HTERT RPE-1 (cell line): ENCODE results near the gene IDE.
"Not testable (repeated sequence)": the region's sequence is repeated elsewhere in the genome, so short reads cannot be mapped to it uniquely, and the experiment has no call there.

Experiments
- in situ Hi-C: fragments of 300-500 bp; cut with MboI; formaldehyde crosslinking; loops from 4 replicates; pipeline ENCODE4 v1.14.3; 2020; ENCODE audit warnings: low sequenced_read_pairs

IDE gene

DNA sequence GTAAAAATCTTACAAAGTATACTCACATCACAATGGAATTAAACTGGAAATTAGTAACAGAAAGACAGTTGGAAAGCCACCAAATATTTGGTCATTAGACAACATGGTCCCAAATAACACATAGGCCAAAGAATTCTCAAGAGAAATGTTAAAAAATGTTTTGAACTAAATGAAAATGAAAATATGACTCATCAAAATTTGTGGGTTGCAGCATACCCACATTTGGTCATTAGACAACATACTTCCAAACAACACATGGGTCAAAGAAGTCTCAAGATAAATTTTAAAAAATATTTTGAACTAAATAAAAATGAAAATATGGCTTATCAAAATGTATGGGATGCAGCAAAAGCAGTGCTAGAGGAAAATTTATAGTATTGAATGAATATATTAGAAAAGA is 152.3 kb downstream of the IDE start:
- in situ Hi-C loops = no loop called here

DNA sequence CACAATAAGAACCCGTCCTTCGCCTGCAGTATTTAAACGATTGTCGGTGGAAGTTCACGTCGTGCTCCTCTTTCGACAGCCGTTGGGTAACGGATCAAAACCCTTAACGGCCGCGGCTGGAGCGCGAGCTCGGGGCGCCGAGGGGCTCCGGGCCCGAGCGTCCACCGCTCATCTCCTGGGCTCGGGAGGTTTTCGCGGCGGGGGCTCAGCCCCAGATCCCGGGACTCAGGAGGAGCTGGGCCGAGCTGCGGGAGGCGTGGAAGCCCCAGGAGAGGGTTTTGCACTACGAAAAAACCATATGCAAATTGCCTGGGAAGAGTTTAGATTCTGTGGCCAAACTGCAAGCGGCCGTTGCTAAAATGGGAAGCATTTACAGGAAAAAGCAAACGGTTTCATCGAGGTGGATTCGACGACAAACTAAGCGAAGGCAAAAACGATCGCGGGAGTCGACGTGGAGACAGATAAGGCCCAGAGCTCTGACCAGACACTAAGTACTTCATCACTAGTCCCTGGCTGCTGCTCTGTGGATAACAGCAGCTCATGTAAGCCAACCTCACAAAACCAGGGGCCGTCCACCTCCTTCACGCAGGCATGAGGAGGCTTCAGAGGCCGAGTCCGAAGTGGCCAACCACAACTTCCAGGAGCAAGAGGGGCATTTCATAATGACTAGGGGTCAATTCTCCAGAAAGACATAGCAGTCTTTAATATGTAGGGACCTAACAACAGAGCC is 153.2 kb downstream of the IDE start:
- in situ Hi-C loops = no loop called here

DNA sequence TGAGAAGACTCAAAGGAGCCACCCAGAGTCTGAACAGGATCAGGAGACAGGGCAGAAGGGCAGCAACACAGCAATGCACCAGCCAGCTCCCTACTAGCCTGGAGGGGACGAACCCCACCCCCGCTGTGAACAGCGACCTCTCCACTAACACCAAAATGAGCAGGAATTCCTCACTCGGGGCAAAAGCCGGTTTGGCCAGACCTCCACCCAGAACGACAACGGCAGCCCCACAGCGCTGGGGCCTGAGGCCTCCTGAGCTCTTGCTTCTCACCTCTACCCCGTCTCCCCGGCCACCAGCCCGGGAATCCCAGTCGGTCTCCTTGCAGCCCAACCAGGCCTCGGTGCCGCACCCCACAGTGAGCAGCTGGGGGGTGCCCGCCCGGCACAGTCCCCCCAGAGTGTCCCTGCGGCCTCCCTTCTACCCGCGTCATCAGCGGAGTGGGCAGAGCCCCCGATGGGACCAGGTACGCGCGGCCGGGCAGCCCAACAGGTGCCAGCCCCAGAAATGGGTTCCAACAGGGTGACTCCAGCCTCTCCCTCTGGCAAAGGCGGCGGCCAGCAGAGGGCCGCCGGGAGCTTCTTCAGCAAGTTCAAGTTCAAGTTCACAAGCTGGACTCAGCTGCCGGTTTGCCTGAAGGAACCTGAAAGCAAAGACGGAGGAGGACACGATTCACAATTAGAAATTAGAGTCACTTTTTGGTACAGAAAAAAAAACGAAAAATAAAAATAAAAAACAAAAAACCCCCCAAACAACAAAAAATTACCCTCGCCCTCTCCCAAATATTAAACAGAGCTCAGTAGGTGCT is 153.9 kb downstream of the IDE start:
- in situ Hi-C loops = no loop called here

DNA sequence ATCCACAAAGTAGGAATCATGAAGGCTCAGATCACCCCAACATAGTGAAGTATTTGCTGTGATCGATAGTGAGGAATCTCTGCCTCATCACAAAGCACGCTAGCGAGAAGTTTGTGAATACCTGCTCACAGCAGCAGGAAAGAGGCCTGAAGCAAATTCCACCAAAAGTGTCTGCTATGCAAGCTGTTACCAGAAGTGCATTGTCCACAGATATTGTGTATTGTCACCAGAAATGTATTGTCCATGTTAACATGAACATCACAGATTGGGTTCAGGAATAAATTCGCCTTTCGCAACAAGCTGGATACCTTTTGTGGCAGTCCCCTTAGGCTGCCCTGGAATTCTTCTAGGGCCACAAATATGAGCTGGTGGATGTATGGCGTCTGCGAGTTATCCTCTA is 155.0 kb downstream of the IDE start:
- in situ Hi-C loops = no loop called here

DNA sequence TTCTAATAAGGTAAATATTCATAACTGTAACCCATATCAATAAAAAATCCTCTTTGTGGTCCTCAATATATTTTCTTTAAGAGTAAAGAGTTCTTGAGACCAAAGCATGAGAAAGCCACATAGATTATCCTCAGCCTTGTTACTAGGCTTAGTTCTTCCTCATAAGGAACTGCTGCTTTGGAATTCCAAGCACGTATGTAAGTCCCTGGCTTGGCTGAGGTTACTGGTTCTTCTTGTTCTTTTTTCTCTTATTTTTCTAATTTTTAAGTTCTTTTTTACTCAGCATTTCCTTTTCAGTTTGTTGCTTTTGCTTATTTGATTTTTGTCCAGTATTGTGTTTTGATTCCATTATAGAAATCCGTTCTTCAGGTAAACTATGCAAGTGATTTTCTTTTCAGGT is 155.7 kb downstream of the IDE start:
- in situ Hi-C loops = no loop called here

DNA sequence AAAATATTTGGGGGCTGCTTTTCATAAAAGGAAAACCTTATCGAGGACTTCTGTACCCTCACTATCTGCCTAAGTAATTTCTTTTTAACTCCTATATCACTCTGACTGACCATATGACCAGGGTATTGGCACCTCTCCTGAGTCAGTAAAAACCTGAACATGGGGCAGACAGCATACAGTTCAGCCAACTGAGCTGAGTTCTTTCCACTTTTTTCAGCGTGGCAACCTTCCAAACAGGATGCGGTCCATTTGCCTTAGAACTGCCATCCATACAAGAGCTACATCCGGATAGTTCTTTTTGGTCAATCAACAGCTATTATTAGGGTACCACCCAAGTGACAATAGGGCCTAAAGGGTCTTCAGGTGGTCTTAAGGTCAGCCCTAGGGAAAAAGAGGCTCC is 160.4 kb downstream of the IDE start:
- in situ Hi-C loops = no loop called here

DNA sequence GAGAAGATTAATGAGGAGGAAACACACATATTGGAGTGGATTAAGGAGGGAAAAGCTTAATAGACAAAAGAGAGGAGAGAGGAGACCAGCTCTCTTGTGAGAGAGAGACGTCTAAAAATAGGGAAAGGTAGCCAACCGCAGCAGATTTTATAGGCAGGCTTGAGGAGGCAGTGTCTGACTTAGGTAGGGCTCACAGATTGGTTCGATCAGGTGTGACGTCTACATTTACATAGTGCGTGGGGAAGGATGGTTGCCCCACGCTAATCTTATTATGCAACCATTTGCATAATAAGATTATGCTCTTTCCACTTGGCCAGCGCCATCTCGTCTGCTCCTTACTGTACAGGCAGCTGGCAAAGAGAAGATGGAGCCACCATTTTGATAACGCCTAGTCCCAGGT is 160.9 kb downstream of the IDE start:
- in situ Hi-C loops = no loop called here

DNA sequence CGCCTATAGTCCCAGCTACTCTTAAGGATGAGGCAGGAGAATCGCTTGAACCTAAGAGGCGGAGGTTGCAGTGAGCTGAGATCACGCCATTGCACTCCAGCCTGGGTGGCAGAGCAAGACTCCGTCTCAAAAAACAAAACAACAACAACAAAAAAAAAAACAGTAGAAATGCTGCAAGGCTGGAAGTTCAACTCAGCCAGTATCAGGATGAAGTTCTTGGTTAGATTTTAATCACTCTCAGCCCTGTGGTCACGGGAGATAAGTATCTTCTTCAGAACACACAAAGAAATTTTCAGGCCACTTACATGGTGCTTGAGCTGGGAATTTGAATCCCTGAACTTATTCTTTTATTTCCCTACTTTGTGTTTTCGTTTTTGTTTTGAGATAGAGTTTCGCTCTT is 162.5 kb downstream of the IDE start:
- in situ Hi-C loops = no loop called here

DNA sequence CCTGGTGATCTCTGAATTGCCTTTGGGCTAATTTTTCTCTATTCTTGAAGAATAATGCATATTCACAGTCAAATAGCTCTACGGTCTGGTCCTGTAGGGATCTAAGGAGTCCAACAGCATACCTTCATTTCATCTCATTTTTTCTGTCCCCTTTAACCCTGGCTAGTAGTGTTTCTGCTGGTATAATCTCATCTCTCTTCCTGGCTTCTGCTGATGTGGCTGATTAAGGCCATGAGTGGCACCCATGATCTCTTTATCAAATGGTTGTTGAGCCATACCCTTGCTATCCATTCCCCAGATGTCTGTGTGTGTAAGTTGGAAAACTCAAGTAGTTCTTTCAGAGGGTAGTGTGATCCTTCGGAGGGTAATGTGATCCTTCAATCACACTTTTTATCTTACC is 163.4 kb downstream of the IDE start:
- in situ Hi-C loops = no loop called here

DNA sequence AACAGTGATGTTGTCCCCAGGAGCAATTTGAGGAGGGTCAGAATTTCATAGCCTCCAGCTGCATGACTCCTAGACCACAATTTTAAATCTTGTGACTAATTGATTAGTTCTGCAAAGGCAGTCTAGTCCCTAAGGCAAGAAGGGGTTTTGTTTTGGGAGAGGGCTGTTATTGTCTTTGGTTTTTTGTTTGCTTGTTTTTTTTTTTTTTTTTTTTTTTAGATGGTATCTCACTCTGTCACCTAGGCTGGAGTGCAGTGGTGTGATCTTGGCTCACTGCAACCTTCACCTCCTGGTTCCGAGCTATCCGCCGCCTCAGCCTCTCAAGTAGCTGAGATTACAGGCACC is 165.9 kb downstream of the IDE start:
- in situ Hi-C loops = no loop called here

DNA sequence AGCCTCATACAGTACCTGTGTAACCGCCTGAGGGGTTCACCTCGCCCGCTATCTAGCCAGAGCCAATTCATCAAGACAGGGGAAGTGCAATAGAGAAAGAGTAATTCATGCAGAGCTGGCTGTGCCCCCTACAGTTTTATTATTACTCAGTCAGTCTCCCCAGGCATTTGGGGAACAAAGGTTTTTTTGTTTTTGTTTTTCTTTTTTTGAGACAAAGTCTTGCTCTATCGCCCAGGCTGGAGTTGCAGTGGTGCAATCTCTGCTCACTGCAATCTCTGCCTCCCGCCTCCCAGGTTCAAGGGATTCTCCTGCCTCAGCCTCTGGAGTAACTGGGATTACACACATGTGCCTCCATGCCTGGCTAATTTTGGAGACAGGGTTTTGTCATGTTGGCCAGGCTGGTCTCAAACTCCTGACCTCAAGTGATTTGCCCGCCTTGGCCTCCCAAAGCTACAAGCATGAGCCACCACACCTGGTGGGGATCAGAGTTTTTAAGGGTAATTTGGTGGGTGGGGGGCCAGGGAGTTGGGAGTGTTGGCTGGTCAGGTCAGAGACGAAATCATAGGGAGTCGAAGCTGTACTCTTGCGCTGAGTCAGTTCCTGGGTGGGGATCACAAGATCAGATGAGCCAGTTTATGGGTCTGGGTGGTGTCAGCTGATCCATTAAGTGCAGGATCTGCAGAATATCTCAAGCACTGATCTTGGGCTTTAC is 166.4 kb downstream of the IDE start:
- in situ Hi-C loops = no loop called here

DNA sequence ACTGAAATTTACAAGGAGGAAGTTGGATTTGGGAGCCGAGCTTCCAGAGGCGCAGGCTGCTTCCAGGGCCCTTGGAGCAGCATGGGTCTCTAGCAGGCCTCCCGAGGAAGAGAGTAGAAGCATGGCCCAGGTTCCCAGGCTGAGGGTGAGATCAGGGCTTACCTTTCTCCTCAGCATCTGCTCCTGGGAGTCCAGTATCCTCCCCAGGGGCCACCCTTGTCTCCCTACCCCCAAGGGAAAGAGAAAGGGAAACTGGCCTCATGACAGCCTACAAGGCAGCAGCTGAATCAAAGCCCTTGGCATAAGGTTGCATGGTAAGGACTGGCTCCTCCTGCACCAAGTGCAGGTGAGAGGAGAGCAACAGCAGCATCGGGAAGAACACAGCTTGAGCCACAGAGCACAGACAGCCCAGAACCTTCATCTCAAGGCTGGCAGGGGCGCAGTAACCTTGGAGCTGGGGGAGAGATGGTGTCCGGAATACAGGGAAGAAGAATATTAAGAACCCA is 168.4 kb downstream of the IDE start:
- in situ Hi-C loops = no loop called here

DNA sequence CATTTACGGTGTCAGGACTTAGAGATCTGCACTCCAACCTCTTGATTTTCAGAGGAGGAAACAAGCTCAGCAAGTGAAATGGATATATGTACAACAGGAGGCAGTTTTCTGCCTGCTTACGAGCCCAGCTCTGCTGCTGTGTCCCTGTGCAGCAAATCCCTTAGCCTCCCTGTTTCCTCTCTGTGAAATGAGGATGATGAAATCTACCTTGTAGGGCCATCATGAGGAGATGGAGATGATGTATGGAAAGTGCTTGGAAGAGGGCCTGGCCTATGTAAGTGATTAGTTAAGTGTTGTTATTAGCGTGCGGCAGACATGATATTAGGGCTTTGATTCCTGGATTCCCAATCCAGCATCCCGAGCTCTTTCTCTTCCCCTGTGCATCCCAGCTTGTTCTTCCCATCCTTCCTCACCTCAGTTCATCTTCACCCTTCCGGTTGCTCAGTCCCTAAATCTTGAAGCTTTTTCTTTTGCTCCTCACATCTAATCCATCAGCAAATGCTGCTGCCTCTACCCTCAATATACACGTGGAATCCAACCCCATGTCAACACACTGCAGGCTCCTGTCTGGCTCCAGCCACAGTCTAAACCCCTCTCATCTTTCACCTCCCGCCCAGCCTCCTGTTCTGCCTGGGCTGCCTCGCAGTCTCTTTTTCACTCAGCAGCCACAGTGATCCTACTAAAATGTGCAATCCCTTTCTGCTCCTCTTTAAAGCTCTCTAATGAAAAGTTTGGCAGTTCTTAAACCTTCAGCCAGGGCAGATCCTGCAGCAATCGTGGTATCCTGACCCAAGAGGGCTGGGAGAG is 169.1 kb downstream of the IDE start:
- in situ Hi-C loops = no loop called here

DNA sequence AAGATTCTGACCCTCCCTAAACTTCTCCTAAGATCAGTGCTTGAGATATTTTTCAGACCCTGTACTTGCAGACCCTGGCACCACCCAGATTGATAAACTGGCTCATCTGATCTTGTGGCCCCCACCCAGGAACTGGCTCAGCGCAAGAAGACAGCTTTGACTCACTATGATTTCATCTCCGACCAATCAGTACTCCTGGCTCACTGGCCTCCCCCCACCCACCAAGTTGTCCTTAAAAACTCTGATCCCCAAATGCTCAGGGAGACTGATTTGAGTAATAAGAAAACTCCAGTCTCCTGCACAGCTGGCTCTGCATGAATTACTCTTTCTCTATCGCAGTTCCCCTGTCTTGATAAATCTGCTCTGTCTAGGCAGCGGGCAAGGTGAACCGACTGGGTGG is 171.7 kb downstream of the IDE start:
- in situ Hi-C loops = not testable (repeated sequence)
